Measurements from ENCODE around the gene SERPIND1. TPM values are rescaled to one million over a fixed set of nuclear protein-coding genes. Genes with fewer than 3 reads are reported as not detected.

Gene SERPIND1
- total RNA-seq, 1 donor from 2014 or later, result not detected

- intact Hi-C loops (cut with micrococcal nuclease), result no loop called here
- Mint-ChIP-seq H3K4me3 (ENCODE audit: low read depth) (no peak overlapping the region), H3K9me3 (no peaks in the 10 kb centered on the region), H3K27me3 (ENCODE audit: low read depth) (no peaks in the 10 kb centered on the region), H3K36me3 (ENCODE audit: low read depth) (peaks cover 50% of the 10 kb centered on the region), H3K27ac (no peak overlapping the region), H3K4me1 (ENCODE audit: low read depth) (no peaks in the 10 kb centered on the region)
- no peak for DNase-seq (ENCODE audit: low spot score)
Observed at GRCh38 chr22:20793748-20794649, 20.1 kb downstream of the SERPIND1 start.

DNA sequence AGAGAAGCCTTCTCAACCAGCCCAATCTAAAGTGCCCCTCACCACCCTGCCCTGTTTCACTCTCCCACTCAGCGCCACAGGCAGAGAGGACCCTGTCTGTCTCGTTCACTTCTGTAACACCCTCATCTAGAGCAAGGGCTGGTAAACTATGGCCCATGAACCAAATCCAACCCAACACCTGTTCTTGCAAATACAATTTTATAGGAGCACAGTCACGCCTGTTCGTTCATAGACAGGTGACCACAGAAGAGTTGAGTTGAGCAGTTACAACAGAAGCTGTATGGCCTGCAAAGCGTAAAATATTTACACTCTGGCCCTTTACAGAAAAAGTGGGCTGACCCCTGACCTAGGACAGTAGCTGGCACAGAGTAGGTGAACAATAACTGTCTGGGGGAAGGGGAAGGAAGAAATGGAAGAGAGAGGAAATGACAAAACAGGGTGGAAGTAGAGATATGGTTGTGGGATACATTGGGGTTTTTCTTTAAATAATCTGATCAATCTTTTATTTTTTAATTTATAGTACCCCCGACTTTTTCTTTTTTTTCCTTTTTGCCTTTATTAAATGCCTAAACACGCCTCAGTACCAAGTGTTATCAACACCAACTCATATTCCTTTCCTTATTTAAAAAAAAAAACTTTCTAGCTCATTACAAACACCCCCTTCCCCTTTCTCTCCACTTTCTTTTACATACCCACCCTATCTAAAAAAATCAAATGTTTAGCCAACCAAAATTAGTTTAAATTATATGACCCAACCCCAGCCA, 20.9 kb downstream of the SERPIND1 start:
- intact Hi-C loops (cut with micrococcal nuclease), result no loop called here
- Mint-ChIP-seq H3K4me3 (ENCODE audit: low read depth) (no peak overlapping the region), H3K27ac (no peak overlapping the region), H3K9me3 (no peaks in the 10 kb centered on the region), H3K36me3 (ENCODE audit: low read depth) (peaks cover 58% of the 10 kb centered on the region), H3K4me1 (ENCODE audit: low read depth) (no peaks in the 10 kb centered on the region), H3K27me3 (ENCODE audit: low read depth) (no peaks in the 10 kb centered on the region)
- no peak for DNase-seq (ENCODE audit: low spot score)

- intact Hi-C loops (cut with micrococcal nuclease), result no loop called here
- H3K4me1 Mint-ChIP-seq (ENCODE audit: low read depth), result no peaks in the 10 kb centered on the region
- no peak for DNase-seq (ENCODE audit: low spot score)
- H3K27ac Mint-ChIP-seq, result no peak overlapping the region
- no peak overlapping the region for H3K4me3 Mint-ChIP-seq (ENCODE audit: low read depth)
- H3K27me3 Mint-ChIP-seq (ENCODE audit: low read depth), result no peaks in the 10 kb centered on the region
- H3K36me3 Mint-ChIP-seq (ENCODE audit: low read depth), result peaks cover 56% of the 10 kb centered on the region
- no peaks in the 10 kb centered on the region for H3K9me3 Mint-ChIP-seq
Observed at GRCh38 chr22:20796731-20797130, 22.8 kb downstream of the SERPIND1 start.

DNA sequence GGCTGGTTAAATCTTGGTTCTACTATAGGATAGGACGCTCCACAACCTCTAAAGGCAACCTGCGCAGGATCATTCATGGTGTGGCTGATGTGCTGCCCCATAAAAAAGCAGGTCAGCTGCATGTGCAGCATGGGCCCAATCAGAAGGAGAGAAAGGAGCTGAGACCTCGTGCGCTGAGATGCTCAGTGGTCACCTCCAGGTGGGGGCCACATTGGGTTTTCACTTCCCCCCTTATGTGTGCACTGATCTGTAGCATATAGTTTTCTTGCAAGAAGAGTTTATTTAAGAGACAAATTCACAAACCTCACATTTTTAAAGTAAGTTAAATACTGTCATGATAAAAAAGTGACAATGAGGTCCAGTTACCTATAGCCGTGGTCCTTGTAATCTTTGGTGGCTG, 24.3 kb downstream of the SERPIND1 start:
- Mint-ChIP-seq H3K9me3 (no peaks in the 10 kb centered on the region), H3K36me3 (ENCODE audit: low read depth) (peaks cover 58% of the 10 kb centered on the region), H3K27me3 (ENCODE audit: low read depth) (no peaks in the 10 kb centered on the region), H3K4me1 (ENCODE audit: low read depth) (no peaks in the 10 kb centered on the region), H3K4me3 (ENCODE audit: low read depth) (no peak overlapping the region), H3K27ac (no peak overlapping the region)
- DNase-seq (ENCODE audit: low spot score), result no peak
- intact Hi-C loops (cut with micrococcal nuclease), result no loop called here

- no peaks in the 10 kb centered on the region for H3K9me3 Mint-ChIP-seq
- no peak overlapping the region for H3K27ac Mint-ChIP-seq
- H3K4me1 Mint-ChIP-seq (ENCODE audit: low read depth), result no peaks in the 10 kb centered on the region
- no peaks in the 10 kb centered on the region for H3K27me3 Mint-ChIP-seq (ENCODE audit: low read depth)
- no peak for DNase-seq (ENCODE audit: low spot score)
- H3K4me3 Mint-ChIP-seq (ENCODE audit: low read depth), result no peak overlapping the region
- intact Hi-C loops (cut with micrococcal nuclease), result no loop called here
- peaks cover 63% of the 10 kb centered on the region for H3K36me3 Mint-ChIP-seq (ENCODE audit: low read depth)
Observed at GRCh38 chr22:20798974-20799373, 25.1 kb downstream of the SERPIND1 start.

GRCh38 chr22:20799449-20799848, 25.5 kb downstream of the SERPIND1 start:
- Mint-ChIP-seq H3K27me3 (ENCODE audit: low read depth) (no peaks in the 10 kb centered on the region), H3K27ac (no peak overlapping the region), H3K4me1 (ENCODE audit: low read depth) (no peaks in the 10 kb centered on the region), H3K4me3 (ENCODE audit: low read depth) (no peak overlapping the region), H3K36me3 (ENCODE audit: low read depth) (peaks cover 68% of the 10 kb centered on the region), H3K9me3 (no peaks in the 10 kb centered on the region)
- intact Hi-C loops (cut with micrococcal nuclease), result no loop called here
- no peak for DNase-seq (ENCODE audit: low spot score)

DNA sequence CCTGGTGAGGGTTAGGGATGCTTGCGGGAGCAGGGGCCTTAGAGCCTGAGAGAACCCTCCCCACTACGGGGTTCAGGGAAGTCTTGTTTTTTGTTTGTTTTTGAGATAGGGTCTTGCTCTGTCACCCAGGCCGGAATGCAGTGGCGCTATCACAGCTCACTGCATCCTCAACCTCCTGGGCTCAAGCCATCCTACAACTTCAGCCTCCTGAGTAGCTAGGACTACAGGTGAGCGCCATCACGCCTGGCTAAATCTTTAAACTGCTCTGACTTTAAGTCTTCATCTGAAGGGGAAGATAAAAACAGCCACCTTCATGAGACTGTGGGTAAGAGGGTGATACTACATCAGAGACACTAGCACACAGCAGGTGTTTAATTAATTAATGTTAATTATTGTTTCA, 28.5 kb downstream of the SERPIND1 start:
- no peak for DNase-seq (ENCODE audit: low spot score)
- Mint-ChIP-seq H3K9me3 (no peaks in the 10 kb centered on the region), H3K27ac (no peak overlapping the region), H3K27me3 (ENCODE audit: low read depth) (no peaks in the 10 kb centered on the region), H3K4me3 (ENCODE audit: low read depth) (no peak overlapping the region), H3K36me3 (ENCODE audit: low read depth) (peaks cover 72% of the 10 kb centered on the region), H3K4me1 (ENCODE audit: low read depth) (peaks cover 2% of the 10 kb centered on the region)
- intact Hi-C loops (cut with micrococcal nuclease), result no loop called here

- no peak for DNase-seq (ENCODE audit: low spot score)
- no peak overlapping the region for H3K4me3 Mint-ChIP-seq (ENCODE audit: low read depth)
- no peaks in the 10 kb centered on the region for H3K9me3 Mint-ChIP-seq
- peaks cover 2% of the 10 kb centered on the region for H3K4me1 Mint-ChIP-seq (ENCODE audit: low read depth)
- H3K36me3 Mint-ChIP-seq (ENCODE audit: low read depth), result peaks cover 70% of the 10 kb centered on the region
- intact Hi-C loops (cut with micrococcal nuclease), result no loop called here
- H3K27ac Mint-ChIP-seq, result no peak overlapping the region
- no peaks in the 10 kb centered on the region for H3K27me3 Mint-ChIP-seq (ENCODE audit: low read depth)
Observed at GRCh38 chr22:20802922-20803553, 29.1 kb downstream of the SERPIND1 start.

- Mint-ChIP-seq H3K27me3 (ENCODE audit: low read depth) (no peaks in the 10 kb centered on the region), H3K36me3 (ENCODE audit: low read depth) (peaks cover 66% of the 10 kb centered on the region), H3K4me1 (ENCODE audit: low read depth) (peaks cover 2% of the 10 kb centered on the region), H3K27ac (no peak overlapping the region), H3K4me3 (ENCODE audit: low read depth) (no peak overlapping the region), H3K9me3 (no peaks in the 10 kb centered on the region)
- intact Hi-C loops (cut with micrococcal nuclease), result no loop called here
- no peak for DNase-seq (ENCODE audit: low spot score)
Observed at GRCh38 chr22:20803696-20804324, 29.9 kb downstream of the SERPIND1 start.

- H3K27ac Mint-ChIP-seq, result no peak overlapping the region
- no peak overlapping the region for H3K4me3 Mint-ChIP-seq (ENCODE audit: low read depth)
- H3K36me3 Mint-ChIP-seq (ENCODE audit: low read depth), result peaks cover 64% of the 10 kb centered on the region
- no peak for DNase-seq (ENCODE audit: low spot score)
- H3K27me3 Mint-ChIP-seq (ENCODE audit: low read depth), result no peaks in the 10 kb centered on the region
- no peaks in the 10 kb centered on the region for H3K9me3 Mint-ChIP-seq
- H3K4me1 Mint-ChIP-seq (ENCODE audit: low read depth), result peaks cover 2% of the 10 kb centered on the region
- intact Hi-C loops (cut with micrococcal nuclease), result no loop called here
Observed at GRCh38 chr22:20804650-20805049, 30.7 kb downstream of the SERPIND1 start.

DNA sequence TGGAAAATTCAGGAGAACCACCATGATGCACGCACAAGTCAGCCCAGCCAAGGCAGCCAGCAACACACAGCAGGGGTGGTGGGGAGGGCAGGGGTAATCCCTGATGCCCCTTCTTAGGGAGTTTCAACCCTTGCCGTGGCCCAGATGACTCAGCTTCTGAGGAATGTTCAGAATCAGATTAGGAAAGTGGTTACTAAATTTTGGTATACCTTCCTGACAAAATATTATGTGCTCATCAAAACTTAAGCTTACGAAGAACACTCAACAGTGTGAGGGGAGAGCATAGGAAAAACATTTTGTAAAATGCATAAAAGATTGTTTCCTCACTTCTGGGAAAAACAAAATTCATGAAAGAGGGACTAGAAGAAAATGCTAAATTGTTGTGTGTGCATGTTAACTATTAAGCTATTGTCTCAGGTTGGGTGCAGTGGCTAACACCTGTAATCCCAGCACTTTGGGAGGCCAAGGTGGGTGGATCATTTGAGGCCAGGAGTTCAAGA, 32.1 kb downstream of the SERPIND1 start:
- peak overlapping the region; percentile 67 for H3K27ac Mint-ChIP-seq
- peaks cover 8% of the 10 kb centered on the region for H3K4me1 Mint-ChIP-seq (ENCODE audit: low read depth)
- intact Hi-C loops (cut with micrococcal nuclease), result no loop called here
- no peak for DNase-seq (ENCODE audit: low spot score)
- no peaks in the 10 kb centered on the region for H3K9me3 Mint-ChIP-seq
- peaks cover 70% of the 10 kb centered on the region for H3K36me3 Mint-ChIP-seq (ENCODE audit: low read depth)
- H3K4me3 Mint-ChIP-seq (ENCODE audit: low read depth), result no peak overlapping the region
- no peaks in the 10 kb centered on the region for H3K27me3 Mint-ChIP-seq (ENCODE audit: low read depth)

- DNase-seq (ENCODE audit: low spot score), result no peak
- Mint-ChIP-seq H3K4me1 (ENCODE audit: low read depth) (peaks cover 13% of the 10 kb centered on the region), H3K9me3 (no peaks in the 10 kb centered on the region), H3K4me3 (ENCODE audit: low read depth) (no peak overlapping the region), H3K36me3 (ENCODE audit: low read depth) (peaks cover 75% of the 10 kb centered on the region), H3K27ac (no peak overlapping the region), H3K27me3 (ENCODE audit: low read depth) (no peaks in the 10 kb centered on the region)
- intact Hi-C loops (cut with micrococcal nuclease), result no loop called here
Observed at GRCh38 chr22:20807315-20807752, 33.4 kb downstream of the SERPIND1 start.

Measured in activated T-helper 2 cell treated with anti-CD3 and anti-CD28 coated beads, Interferon-gamma antibody, Interleukin-2, Interleukin-4, amounts not matched to agents 10 μg/mL and 5 μg/mL and 100 μg/mL, durations not matched to agents 14 hours and 24 hours and 36 hours (primary cell).